Lung (tissue), 12 donors: Measurements from ENCODE around the gene CLCN6. TPM values are rescaled to one million over a fixed set of nuclear protein-coding genes. Genes with fewer than 3 reads are reported as not detected.

Experiments
- ATAC-seq: fragments of 200-7000 bp; cut with Tn5 transposase; one replicate; pipeline ENCODE4 v1.9.1; 2020; ENCODE audit warnings: moderate number of reproducible peaks; ENCODE audit not compliant: insufficient read depth, low FRiP score
- DNase-seq, 3 donors: peaks; one replicate each; pipeline ENCODE4 v3.0.0-alpha.2; 2013 to 2017
- H3K27ac ChIP-seq, 2 donors: one replicate each; pipeline ENCODE4 v1.5.1; 2013; ENCODE audit warnings: mild to moderate bottlenecking in 2 of 2, moderate library complexity in 2 of 2, control low read depth in 1 of 2, inconsistent platforms in 1 of 2, low read depth in 1 of 2, low read length in 1 of 2
- H3K27me3 ChIP-seq, 3 donors: one replicate each; pipeline ENCODE4 v1.5.1; 2013; ENCODE audit warnings: low read length in 2 of 3; ENCODE audit not compliant: control insufficient read depth in 3 of 3, insufficient read depth in 3 of 3
- H3K36me3 ChIP-seq, 4 donors: one replicate each; pipeline ENCODE4 v1.5.1; 2013; ENCODE audit warnings: low read length in 4 of 4, mild to moderate bottlenecking in 1 of 4, moderate library complexity in 1 of 4; ENCODE audit not compliant: control insufficient read depth in 4 of 4, insufficient read depth in 4 of 4
- H3K4me1 ChIP-seq, 5 donors: one replicate each; pipeline ENCODE4 v1.5.1; 2013; ENCODE audit warnings: low read length in 5 of 5, mild to moderate bottlenecking in 2 of 5, moderate library complexity in 1 of 5; ENCODE audit not compliant: control insufficient read depth in 5 of 5, insufficient read depth in 5 of 5
- H3K4me3 ChIP-seq: one replicate; pipeline ENCODE4 v1.5.1; 2013; ENCODE audit warnings: mild to moderate bottlenecking, control low read depth, moderate library complexity
- H3K9ac ChIP-seq, 2 donors: one replicate each; pipeline ENCODE4 v1.5.1; 2013; ENCODE audit warnings: low read length in 2 of 2, control low read depth in 1 of 2; ENCODE audit not compliant: insufficient read depth in 1 of 2
- H3K9me3 ChIP-seq, 4 donors: one replicate each; pipeline ENCODE4 v1.5.1; 2013; ENCODE audit warnings: low read length in 3 of 4, mild to moderate bottlenecking in 1 of 4, moderate library complexity in 1 of 4; ENCODE audit not compliant: control insufficient read depth in 4 of 4, insufficient read depth in 3 of 4
- WGBS, 2 donors: extraction: QIAGEN DNeasy Blood & Tissue Kit; methylation state at CpG; one replicate each; pipeline ENCODE4 v1.1.7; 2013; 5-methylcytosine and 5-hydroxymethylcytosine counted together
- polyA plus RNA-seq, 2 donors: library from polyadenylated mRNA; stranded (reverse); fragments of 200-250 nt; gene quantifications; one replicate each; pipeline ENCODE4 v1.2.1, GENCODE V29; 2013
- total RNA-seq, 2 donors: library from RNA; depleted of rRNA in 1 of 2; stranded (reverse); fragments of >200 nt in 1 of 2; gene quantifications; one replicate each; pipeline ENCODE4 v1.2.1, GENCODE V29; 2014 to 2021
- TF ChIP-seq, protein P1 (sequence below): IDR thresholded peaks from 2 replicates; pipeline ENCODE4 v1.5.1; 2012; ENCODE audit warnings: mild to moderate bottlenecking; ENCODE audit errors: control extremely low read depth, extremely low read depth
- donor health status: control.
- donor health status: control.
- donor health status: Bipolar disorder and iron deficiency.
- donor health status: healthy.
- donor health status: DM: yes; HTN: yes; CAD: no.

Gene CLCN6
- total and polyA plus RNA-seq, 4 donors, result 16.7 to 35.7 (median 18.1) TPM

DNA sequence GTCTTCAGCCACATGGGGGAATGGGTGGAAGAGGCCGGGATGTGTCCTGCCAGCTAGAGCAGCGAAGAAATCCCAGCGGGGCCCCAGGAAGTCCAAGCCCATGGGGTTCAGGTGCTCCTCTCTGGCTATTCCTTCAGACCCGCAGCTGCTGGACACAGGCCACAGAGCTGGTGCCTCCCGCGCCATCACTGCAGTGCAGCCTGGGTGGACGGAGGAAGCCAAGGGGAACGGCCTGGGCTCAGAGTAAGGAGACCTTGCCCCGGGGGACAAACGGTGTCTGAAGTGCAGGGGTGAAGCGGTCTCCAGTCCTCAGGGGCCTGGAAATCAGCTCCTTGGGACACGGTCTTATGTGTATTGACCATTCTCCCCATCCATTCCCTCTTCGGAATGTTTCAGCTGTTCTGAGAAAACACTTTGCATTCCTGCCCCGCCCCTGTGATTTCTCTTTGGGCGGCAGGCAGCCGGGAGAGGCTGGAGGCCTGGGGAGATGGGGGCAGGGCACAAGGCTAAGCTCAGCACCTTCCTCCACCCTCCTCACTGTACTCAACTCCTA, 18.7 kb upstream of the CLCN6 start:
- Histone ChIP-seq H3K27me3 (no peaks in the 10 kb centered on the region), H3K9me3 (no peaks in the 10 kb centered on the region), H3K4me3 (no peak overlapping the region), H3K36me3 (peaks cover 0 to 22% (median 10%) of the 10 kb centered on the region in 4 donors), H3K9ac (no peak overlapping the region), H3K27ac (peak overlapping the region; percentile 93 to 95), H3K4me1 (peaks cover 3 to 62% (median 17%) of the 10 kb centered on the region in 5 donors)
- 35 to 60% methylated on average over 16 of the region's 16 CpGs for WGBS, 2 donors
- TF ChIP-seq, protein P1, sequence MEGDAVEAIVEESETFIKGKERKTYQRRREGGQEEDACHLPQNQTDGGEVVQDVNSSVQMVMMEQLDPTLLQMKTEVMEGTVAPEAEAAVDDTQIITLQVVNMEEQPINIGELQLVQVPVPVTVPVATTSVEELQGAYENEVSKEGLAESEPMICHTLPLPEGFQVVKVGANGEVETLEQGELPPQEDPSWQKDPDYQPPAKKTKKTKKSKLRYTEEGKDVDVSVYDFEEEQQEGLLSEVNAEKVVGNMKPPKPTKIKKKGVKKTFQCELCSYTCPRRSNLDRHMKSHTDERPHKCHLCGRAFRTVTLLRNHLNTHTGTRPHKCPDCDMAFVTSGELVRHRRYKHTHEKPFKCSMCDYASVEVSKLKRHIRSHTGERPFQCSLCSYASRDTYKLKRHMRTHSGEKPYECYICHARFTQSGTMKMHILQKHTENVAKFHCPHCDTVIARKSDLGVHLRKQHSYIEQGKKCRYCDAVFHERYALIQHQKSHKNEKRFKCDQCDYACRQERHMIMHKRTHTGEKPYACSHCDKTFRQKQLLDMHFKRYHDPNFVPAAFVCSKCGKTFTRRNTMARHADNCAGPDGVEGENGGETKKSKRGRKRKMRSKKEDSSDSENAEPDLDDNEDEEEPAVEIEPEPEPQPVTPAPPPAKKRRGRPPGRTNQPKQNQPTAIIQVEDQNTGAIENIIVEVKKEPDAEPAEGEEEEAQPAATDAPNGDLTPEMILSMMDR, result no peak
- ATAC-seq, result peak; percentile 42
- peak; percentile 48 to 61 (median 60) for DNase-seq

GRCh38 chr1:11787804-11788436, 18.1 kb upstream of the CLCN6 start:
- Histone ChIP-seq H3K4me3 (no peak overlapping the region), H3K9ac (no peak overlapping the region), H3K4me1 (peaks cover 3 to 63% (median 17%) of the 10 kb centered on the region in 5 donors), H3K27me3 (no peaks in the 10 kb centered on the region), H3K27ac (peak overlapping the region; percentile 93 to 95), H3K36me3 (peaks cover 0 to 27% (median 15%) of the 10 kb centered on the region in 4 donors), H3K9me3 (no peaks in the 10 kb centered on the region)
- ATAC-seq, result no peak
- DNase-seq, result no peak
- TF ChIP-seq, protein P1, result no peak
- 76 to 82% methylated on average over 14 of the region's 14 CpGs for WGBS, 2 donors

- no peak overlapping the region for H3K9ac ChIP-seq
- H3K27ac ChIP-seq, result peak overlapping the region; percentile 93 to 95
Measured at GRCh38 chr1:11788549-11789053, 17.4 kb upstream of the CLCN6 start.

More at GRCh38 chr1:11788549-11789053, 17.4 kb upstream of the CLCN6 start:
- Histone ChIP-seq H3K4me3 (no peak overlapping the region), H3K27me3 (no peaks in the 10 kb centered on the region), H3K4me1 (peaks cover 3 to 63% (median 17%) of the 10 kb centered on the region in 5 donors), H3K9me3 (no peaks in the 10 kb centered on the region), H3K36me3 (peaks cover under 1 to 28% (median 17%) of the 10 kb centered on the region in 4 donors)
- DNase-seq, result no peak
- no peak for ATAC-seq
- TF ChIP-seq, protein P1, result no peak
- 64 to 86% methylated on average over 14 of the region's 14 CpGs for WGBS, 2 donors
